GM19328 (cell line): Measurements from ENCODE around the gene SH3RF2.
"Not testable (repeated sequence)": the region's sequence is repeated elsewhere in the genome, so short reads cannot be mapped to it uniquely, and the experiment has no call there.

Experiments used
- ATAC-seq: cut with Tn5 transposase; IDR thresholded peaks from one replicate; pipeline ENCODE4 v1.9.1; 2021; ENCODE audit warnings: mild to moderate bottlenecking, moderate library complexity; ENCODE audit not compliant: unreplicated experiment

SH3RF2 gene

DNA sequence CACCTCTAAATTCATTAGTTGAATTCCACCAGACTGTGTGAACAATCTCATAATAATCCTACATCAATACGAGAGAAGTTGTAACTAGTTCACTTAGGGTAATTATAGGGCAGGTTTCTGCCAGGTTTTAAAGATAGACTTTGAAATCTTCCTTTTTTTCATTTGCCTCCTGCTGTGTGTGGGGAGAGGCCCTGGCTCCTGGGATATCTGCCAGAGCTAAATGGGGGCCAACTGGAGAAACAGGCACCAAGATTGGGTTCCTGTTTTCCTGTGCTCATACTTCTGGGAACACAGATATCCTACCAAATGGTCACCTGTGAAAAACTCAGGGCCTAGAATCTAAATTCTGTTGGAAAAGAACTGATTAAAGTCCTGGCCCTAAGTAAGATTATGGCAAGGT is 42.3 kb downstream of the SH3RF2 start:
- no peak for ATAC-seq

- ATAC-seq, result no peak
Measured at GRCh38 chr5:145979270-145980223, 43.2 kb downstream of the SH3RF2 start.

DNA sequence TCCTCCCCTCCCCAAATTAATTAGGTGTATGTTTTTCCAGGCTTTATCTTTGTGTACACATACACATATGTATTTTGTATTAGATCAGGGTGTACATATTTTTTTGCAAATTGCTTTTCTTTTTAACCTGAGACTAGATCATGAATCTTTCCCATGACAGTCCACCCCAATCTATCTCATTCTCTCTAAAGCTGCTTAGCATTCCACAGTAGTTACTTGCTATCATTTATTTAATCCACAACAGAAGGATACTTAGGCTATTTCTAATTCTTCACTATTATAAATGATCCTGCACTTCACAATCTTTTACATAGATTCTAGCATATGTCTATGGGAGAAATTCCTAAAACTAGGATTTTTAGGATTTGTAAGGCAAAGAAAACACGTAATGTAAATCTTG is 43.9 kb downstream of the SH3RF2 start:
- no peak for ATAC-seq

- ATAC-seq, result no peak
Measured at GRCh38 chr5:145980718-145981117, 44.3 kb downstream of the SH3RF2 start.

- no peak for ATAC-seq
Measured at GRCh38 chr5:145981589-145982571, 45.5 kb downstream of the SH3RF2 start.

- no peak for ATAC-seq
Measured at GRCh38 chr5:145982572-145983318, 46.4 kb downstream of the SH3RF2 start.

DNA sequence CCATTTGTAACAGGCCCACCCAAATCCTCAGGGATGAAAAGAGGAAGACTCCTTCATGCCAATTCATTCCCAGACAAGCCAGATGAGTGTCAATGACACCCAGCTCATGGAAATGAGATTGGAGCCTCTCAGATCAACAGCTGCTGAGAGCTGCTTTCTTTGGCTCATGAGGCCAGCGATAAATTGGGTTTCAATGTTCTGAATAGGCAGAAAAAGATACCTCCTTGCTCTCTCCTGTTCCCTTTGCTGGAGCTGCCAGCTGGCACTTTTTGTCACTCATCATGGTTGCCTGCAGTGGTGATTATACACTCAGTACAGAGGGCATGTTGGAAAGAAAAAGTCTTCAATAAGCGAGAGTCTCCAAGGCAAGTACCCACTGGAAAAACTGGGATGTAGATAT is 47.1 kb downstream of the SH3RF2 start:
- ATAC-seq, result no peak

DNA sequence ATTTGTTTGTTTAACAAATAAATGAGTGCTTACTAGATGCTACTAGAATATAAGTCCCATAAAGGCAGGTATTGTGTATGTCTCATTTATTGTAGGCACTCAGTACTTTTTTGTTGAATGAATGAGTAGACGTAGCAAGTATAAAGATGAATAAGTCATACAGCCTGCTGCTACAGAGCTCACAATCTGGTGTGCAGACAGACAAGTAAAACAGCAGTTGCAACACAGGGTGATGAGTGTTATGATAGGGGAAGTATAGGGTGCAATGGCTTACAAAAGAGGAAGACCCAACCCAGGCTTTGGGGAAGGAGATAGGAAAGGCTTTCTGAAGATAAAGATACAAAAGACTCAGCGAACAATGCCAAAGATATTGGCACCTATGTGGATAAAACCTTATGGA is 47.7 kb downstream of the SH3RF2 start:
- no peak for ATAC-seq

DNA sequence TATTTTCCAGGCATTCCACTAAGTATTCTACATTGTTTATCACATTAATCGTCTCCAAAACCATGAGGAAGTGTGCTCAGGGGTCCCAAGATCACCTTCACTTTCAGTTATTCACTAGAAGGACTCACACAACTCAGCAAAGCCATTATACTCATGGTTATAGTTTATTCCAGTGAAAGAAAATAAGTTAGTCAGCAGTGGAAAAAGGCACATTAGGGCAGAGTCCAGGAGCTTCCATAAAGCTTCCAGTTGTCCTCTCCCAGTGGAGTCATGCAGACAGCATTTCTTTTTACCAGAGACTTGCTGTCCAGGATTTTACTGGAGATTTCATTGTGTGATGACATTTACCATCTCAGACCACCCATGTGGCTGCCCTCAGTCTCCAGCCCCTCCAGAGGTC is 51.5 kb downstream of the SH3RF2 start:
- ATAC-seq, result no peak

GRCh38 chr5:145988993-145989392 is 52.6 kb downstream of the SH3RF2 start:
- no peak for ATAC-seq

GRCh38 chr5:145989428-145989827 is 53.0 kb downstream of the SH3RF2 start:
- ATAC-seq, result no peak

DNA sequence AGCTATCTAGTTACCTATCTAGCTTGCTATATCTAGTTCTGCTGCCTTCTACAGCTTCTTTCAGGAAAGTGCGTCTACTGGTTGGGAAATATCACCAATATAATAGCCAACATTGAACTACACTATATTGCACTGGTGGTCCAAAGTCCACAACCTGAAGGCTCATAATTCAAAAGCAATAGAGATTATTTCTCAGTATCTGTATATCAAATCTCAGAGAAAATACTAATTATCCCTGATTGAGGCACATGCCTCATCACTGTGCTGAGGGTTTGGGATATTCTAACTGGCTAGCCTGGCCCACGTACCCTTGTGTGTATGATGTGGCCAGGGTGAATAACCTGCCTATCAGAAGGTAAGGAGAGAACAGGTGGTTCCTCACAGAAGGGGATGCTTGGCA is 53.8 kb downstream of the SH3RF2 start:
- no peak for ATAC-seq

DNA sequence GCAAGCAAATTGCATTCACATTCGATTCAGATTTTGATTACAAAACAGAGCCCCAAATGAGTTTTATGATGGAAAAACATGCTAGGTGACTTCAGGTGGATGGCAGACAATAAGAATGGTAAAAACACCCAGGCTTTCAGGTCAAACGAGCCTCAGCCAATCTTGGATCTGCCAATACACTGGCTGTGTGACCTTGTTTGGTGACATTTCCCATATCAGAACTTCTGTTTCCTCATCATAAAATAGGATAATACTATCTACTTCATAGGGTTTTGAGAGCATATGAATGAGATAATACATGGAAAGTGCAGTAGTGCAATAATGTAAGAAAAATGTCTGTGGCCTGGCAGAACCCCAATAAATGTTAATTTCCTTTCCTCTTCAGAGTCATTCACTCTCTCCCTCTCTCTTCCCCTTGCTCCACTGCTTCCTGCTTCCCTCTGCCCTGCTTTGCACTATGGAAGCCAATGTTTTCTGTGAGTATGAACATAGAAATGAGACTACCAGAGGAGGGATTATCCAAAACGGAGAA is 54.7 kb downstream of the SH3RF2 start:
- ATAC-seq, result no peak

GRCh38 chr5:145993538-145993937 is 57.2 kb downstream of the SH3RF2 start:
- not testable (repeated sequence) for ATAC-seq

GRCh38 chr5:145996135-145996534 is 59.8 kb downstream of the SH3RF2 start:
- ATAC-seq, result no peak

DNA sequence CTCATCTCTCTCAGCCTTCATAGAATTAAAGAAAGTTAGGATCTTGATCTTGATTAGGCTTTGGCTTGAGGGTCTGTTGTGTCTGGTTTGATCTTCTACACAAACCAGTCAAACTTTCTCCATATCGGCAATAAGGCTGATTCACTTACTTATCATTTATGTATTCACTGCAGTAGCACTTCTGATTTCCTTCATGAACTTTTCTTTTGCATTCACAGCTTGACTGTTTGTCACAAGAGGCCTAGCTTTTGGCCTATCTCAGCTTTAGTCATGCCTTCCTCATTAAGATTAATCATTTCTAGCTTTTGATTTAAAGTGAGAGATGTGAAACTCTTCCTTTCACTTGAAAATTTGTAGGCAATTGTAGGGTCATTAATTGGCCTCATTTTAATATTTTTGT is 62.8 kb downstream of the SH3RF2 start:
- no peak for ATAC-seq

GRCh38 chr5:146000072-146000471 is 63.7 kb downstream of the SH3RF2 start:
- no peak for ATAC-seq

- no peak for ATAC-seq
Measured at GRCh38 chr5:146001544-146002190, 65.3 kb downstream of the SH3RF2 start.

- ATAC-seq, result no peak
Measured at GRCh38 chr5:146002491-146002890, 66.1 kb downstream of the SH3RF2 start.

DNA sequence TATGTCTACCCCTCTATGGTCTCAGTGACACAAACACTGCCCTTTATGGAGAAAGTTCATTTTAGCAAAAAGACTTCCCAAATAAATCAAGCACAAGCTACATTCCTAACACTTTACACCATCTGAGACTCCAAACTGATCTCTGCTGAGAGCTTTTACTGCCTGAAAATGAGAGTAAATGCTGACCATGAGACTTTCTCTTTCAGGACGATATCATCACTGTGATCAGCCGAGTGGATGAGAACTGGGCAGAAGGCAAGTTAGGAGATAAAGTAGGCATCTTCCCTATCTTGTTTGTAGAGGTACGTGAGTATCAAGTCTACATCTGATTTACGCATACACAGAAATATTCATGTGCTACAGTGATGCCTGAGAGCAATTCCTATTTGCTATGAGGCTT is 67.5 kb downstream of the SH3RF2 start:
- no peak for ATAC-seq
